NCI-H187 (cell line): ENCODE data around the gene MRPL44.
A peak's percentile ranks its signal among the peaks of the same experiment; 100 is the strongest.

Experiments used
- DNase-seq, 2 experiments: peaks; one replicate each; lab custom pipeline; 2025; lab: John Stamatoyannopoulos, UW

The MRPL44 gene

GRCh38 chr2:223957092-223957851 lies at the start of gene MRPL44:
TSS of gene MRPL44 (plus strand) at chr2:223957463. CDS start at chr2:223957473, 10 bp downstream.
- peak; percentile 63 to 79 for DNase-seq

DNA sequence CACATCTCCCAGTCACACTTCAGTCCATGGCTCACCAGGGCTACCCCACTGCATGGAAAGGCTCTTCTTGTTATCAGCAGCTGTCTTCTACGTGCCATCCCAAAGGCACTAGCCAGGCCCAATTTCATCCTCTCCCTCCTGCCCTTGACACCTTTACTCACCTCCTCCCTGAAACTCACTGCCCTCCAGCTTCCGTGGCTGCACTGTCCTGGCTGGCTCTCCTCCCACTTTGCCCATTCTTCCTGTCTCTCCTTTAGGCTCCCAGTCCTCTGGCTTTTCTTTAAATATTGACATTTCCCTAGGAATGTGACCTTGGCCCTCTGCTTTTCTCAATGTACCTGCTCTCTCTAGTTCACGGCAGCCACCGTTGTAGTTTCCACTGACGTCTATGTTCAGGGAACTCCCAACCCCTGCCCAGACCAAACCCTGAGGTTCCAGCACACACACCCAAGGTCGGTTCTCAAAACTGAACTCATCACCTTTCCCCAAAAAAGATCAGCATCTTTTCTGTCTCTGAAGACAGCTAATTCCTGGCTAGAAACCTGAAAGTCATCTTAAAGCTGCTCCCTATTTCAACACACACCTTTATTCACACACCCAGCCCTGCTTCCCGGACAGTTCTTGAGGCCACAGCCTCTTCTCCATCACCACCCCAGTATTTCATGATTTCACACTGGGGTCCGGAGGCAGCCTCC lies 48.8 kb upstream of the MRPL44 start:
- no peak for DNase-seq

DNA sequence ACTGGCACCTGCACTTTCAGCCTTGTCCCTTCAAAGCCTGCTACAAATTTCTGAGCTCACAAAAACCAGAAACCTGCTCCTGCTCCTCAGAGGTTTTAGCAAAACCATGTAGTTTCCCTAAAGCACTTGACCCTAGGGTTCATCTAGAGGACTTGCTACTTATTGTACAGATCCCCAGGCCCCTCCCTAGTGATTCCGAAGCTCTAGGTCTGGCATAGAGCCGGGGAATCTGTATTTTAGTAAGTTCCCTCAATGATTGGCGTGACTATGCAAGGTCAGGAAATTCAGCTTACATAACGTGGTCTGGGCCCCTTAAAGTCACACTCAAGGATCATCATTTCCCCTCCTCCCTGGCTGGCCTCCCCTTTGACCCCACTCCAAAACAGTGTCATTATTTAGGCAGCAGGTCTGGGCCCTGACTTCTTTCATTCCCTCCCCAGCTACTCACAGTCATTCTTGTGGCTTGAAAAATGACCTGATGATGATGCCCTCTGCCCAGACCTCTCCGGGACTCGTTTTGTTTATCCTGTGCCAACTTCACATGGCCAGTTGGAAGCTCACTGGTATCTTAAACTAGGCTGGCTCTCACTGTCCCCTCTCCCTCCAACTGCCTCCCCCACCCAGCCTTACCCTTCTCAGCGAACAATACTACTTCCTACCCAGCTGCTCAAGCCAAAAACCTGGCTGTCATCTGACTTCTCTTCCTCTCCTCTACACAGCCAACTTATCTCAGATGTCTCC lies 48.1 kb upstream of the MRPL44 start:
- no peak for DNase-seq

DNA sequence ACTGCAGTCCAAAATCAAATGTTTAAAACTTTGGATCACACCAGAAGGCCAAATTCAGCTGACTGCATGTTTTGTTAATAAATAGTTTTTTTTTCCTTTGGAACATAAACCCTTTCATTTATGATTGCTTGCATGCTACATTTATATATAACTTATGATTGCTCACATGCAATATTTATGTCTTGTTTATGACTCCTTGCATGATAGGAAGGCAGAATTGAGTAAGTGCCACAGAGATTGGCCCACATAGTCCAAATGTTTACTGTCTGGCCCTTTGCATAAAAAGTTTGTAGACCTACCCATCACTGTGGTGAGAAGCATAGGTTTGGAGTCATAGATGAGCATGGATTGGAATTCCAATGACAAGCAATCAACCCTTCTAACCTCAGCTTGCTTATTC lies 42.9 kb upstream of the MRPL44 start:
- DNase-seq: no peak

GRCh38 chr2:223915071-223915470 lies 42.2 kb upstream of the MRPL44 start:
- DNase-seq: no peak

GRCh38 chr2:223916181-223916920 lies 40.9 kb upstream of the MRPL44 start:
- no peak for DNase-seq

DNA sequence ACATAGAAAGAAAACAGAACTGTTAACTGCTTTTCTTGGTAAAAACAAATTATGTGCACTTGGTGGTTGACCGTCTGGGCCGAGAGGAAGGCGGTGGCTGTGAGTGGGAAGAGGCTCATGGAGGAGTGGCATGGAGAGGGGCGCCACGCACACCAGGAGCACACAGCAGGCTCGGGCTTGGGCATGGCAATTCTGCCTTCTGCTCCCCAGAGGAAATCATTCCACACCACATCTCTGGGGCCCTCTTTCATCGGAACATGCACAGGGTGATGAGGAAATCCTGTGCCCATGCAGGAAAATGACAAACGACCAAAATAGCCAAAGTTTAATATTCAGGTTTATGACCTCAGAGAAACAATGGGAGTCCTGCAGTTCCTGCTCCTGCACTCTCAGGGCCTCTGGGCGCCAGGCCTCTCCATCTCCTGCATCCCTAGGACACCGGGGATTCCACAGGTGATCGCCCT lies 38.6 kb upstream of the MRPL44 start:
- no peak for DNase-seq

DNA sequence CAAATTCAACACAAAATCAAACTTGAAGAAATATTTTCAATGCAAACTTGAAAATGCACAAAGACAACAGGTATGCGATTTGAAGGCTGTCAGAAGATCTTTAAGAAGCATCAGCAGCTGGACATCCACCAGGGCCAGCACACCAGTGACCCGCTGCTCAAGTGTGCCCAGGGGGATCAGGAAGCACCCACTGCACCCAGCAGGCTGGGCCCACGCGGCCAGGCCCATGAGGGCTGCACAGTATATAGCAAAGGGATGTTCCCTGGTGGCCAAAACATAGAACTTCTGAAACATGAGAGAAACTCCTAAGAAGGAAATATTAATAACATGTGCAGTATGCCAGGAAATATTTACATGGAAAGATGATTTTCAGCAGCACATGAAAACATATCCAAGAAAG lies 37.2 kb upstream of the MRPL44 start:
- no peak for DNase-seq

DNA sequence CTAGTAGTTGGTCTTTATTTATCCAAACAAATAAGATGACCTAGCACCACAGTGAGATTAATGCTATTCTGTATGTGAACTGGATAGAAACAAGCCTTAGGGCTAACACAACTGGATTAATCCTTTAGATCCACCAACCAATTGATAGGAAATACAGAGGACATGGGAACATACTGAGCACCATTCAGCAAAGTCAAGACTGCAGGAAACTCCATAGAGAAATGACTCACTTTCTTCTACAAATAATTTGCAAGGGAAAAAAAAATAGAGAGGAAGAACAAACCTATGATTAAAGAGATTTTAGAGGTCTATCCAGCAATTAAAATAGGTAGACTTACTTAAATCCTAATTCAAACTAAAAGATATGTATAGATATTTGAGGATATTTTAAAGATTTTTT lies 36.1 kb upstream of the MRPL44 start:
- no peak for DNase-seq

DNA sequence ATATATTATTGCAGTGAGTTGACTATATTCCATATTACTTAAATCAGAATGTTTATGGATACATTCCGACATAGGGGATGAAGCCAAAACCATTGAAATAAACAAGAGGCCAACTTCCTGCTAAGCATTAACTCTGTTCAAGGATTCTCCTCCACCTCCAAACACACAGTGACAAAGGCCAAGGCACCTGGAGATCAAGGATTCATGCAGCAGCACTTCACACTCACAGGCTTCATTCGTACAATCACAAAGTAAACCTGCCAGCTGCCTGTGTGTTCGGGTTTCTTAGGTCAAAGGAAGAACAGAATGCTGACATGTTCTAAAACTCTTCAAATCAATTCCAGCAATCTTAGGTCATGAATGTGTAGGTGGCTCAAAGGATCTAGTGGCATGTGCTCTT lies 35.0 kb upstream of the MRPL44 start:
- no peak for DNase-seq

- DNase-seq: no peak
Observed at GRCh38 chr2:223923976-223924375, 33.3 kb upstream of the MRPL44 start.

DNA sequence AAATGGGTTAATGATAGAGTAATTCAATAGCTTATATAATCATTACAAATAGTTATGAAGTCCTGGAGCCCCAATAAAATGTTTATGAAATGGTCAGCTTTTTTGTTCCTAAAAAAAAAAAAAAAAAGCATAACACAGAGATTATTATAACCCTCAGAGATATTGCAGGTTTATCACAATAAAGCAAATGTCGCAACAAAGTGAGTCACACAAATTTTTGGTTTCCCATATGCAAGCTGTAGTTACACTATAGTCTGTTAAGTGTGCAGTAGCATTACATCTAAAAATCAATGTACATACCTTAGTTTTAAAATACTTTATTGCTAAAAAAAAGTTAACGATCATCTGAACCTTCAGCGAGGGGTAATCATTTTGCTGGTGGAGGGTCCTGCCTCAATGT lies 32.2 kb upstream of the MRPL44 start:
- no peak for DNase-seq

- no peak for DNase-seq
Observed at GRCh38 chr2:223928113-223929006, 28.9 kb upstream of the MRPL44 start.

DNA sequence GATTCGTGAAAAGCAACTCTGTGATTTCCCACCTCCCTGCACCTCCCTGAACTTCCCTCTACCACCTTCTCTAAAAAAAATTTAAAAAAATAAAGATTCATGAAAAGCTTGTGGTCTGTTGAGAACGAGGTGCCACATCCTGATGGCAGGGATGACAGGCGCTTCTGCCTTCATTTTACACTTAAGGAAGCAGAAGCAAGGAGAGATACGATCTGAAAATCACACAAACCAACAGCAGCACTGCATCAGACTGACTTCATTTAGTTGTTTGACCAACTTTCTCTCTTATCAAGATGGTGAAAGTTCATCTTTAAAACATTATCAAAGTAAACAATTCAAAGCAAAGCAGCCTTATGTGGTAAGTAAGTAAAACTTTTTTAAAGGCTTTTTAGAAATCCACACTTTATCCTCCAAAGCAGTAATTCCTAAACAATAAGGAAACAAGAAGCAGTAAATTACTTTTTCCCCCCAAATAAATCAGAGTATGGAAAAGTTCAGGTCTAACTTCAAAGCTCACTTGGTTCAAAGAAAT lies 27.6 kb upstream of the MRPL44 start:
- DNase-seq: no peak

DNA sequence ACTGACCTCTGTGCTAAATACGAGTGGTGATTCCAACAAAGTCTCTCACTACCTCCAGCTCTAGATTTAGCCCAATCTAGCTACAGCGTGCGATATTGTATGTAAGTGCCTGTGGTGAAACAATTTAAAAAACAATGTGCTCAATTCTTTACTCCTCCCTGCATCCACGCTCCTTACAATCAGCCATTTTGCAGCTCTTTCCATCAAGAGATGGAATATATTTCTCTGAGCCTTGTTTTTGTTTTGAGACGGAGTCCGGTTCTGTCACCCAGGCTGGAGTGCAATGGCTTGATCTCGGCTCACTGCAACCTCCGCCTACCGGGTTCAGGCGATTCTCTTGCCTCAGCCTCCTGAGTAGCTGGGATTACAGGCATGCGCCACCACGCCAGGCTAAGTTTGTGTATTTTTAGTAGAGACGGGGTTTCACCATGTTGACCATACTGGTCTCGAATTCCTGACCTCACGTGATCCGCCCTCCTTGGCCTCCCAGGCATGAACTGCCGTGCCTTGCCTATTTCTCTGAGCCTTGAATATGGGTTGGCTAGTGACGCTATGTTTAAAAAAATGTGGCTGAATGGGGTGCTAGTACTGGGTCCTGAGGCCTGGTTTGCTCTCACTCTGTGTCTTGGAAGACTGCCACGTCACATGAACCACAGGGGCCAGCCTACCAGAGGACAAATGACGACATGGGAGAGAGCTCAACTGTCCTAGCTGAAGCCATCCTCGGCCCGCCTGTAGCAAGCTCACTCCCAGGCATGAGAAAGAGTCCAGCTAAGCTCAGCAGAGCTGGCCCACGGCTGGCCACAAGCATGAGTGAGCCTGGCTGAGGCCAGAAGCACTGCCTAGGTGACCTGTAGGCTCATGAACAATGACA lies 26.9 kb upstream of the MRPL44 start:
- DNase-seq: no peak

DNA sequence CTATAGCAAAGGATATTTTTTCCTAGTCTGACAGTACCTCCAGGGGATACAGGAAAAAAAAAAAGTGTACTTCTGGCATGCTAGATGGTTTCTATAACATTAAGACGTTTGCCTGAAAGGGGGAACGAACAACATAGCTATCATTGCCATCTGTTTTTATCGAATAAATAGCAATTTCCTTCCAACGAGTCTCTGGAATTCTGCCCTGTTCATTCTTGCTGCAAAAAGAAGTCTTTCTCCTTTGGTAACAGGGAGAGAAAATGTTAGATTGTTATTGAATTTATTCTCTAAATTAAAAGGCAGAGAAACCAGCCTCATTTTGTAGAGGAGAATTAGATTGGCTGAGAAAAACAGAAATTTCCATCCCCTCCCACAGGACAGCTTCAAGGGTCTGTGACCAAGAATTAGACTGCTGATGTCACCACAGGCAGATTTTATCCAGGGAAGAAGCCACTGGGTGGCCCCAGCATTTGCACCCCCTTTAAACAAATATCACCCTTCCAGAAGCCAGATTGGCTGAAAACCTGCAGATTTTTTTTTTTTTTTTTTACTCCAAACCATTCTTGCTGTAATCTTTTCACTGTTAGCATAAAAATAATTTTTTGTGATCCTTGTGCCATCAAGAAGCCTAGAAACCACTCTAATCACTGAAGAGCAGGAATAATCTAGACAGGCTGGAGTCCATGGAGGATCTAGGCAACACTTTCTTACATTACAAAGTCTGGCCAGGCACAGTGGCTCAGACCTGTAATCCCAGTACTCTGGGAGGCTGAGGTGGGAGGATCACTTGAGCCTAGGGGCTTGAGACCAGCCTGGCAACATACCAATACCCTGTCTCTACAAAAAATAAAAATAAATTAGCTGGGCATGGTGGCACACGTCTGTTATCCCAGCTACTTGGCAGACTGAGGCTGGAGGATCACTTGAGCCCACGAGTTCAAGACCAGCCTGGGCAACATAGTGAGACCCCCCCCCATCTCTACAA lies 24.2 kb upstream of the MRPL44 start:
- no peak for DNase-seq

DNA sequence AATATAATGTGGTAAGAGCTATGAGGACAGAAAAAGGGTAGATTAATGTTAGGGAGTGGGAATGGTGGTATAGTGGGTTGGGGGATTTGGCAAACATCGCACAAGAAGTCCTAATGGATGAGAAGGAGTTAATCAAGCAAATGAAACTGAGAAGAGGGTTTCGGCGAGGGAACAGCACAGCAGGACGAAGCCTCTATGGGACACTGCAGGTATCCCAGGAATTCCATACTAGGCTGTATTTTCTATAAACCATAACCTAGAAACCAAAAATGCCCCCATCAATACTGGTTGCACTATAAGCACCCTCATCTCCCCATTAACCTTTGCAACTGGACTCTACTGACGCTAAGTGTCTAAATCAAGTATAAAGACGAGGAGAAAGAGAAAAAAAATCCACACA lies 22.4 kb upstream of the MRPL44 start:
- no peak for DNase-seq

- no peak for DNase-seq
Observed at GRCh38 chr2:223935459-223936125, 21.7 kb upstream of the MRPL44 start.
